Measurements from ENCODE around the gene CDS2. TPM values are rescaled to one million over a fixed set of nuclear protein-coding genes. Genes with fewer than 3 reads are reported as not detected.

The CDS2 gene
- total RNA-seq, 4 donors from 2014 or later: 26.9 to 60.1 (median 30.3) TPM

DNA sequence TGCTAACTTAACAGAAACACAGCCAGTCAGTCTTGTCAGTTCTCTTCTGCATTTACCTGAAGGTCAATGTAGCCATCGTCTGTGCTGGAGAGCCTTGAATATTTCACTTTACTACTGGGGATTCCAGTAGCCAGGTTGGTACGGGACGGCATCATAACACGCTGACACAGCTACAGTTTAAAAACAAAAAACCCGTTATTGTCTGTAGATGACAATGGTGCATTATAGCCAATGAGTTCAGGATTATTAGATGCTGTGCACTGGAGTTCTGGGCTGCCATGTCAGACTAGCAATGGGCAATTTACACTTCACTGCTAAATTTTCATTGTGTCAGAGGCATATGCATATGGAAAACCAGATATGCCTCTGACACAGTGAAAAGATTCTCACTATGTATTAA, 17.5 kb upstream of the CDS2 start:
- H3K4me3 ChIP-seq: no peak overlapping the region
- TF ChIP-seq POLR2A (IDR thresholded peaks at IDR 0.05) (no peak), POLR2AphosphoS5 (IDR thresholded peaks at IDR 0.05) (no peak), EP300 (IDR thresholded peaks at IDR 0.05; ENCODE audit: low read depth) (no peak)
- TF ChIP-seq, protein P1, sequence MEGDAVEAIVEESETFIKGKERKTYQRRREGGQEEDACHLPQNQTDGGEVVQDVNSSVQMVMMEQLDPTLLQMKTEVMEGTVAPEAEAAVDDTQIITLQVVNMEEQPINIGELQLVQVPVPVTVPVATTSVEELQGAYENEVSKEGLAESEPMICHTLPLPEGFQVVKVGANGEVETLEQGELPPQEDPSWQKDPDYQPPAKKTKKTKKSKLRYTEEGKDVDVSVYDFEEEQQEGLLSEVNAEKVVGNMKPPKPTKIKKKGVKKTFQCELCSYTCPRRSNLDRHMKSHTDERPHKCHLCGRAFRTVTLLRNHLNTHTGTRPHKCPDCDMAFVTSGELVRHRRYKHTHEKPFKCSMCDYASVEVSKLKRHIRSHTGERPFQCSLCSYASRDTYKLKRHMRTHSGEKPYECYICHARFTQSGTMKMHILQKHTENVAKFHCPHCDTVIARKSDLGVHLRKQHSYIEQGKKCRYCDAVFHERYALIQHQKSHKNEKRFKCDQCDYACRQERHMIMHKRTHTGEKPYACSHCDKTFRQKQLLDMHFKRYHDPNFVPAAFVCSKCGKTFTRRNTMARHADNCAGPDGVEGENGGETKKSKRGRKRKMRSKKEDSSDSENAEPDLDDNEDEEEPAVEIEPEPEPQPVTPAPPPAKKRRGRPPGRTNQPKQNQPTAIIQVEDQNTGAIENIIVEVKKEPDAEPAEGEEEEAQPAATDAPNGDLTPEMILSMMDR (IDR thresholded peaks at IDR 0.05): no peak
- no peak for DNase-seq
- intact Hi-C loops (cut with DNase I; ENCODE audit: low total_unique reads) (no loop called here), in situ Hi-C loops (cut with MboI; ENCODE audit: low pct_ligation_motif_present in 1 of 4, low pct_unique_long_range_greater_than_20kb in 1 of 4, low sequenced_read_pairs in 3 of 4) (no loop called here)
- peaks cover 0 to 15% (median 12%) of the 10 kb centered on the region in 4 donors for H3K4me1 ChIP-seq
- H3K27me3 ChIP-seq: no peaks in the 10 kb centered on the region
- no peaks in the 10 kb centered on the region for H3K9me3 ChIP-seq
- H3K36me3 ChIP-seq: peaks cover 0 to 24% (median 11%) of the 10 kb centered on the region in 4 donors
- H3K27ac ChIP-seq: no peak overlapping the region
- 86 to 92% methylated on average over 1 to 5 of the region's 5 CpGs for WGBS, 2 donors (ENCODE audit: low coverage in 1 of 2)

DNA sequence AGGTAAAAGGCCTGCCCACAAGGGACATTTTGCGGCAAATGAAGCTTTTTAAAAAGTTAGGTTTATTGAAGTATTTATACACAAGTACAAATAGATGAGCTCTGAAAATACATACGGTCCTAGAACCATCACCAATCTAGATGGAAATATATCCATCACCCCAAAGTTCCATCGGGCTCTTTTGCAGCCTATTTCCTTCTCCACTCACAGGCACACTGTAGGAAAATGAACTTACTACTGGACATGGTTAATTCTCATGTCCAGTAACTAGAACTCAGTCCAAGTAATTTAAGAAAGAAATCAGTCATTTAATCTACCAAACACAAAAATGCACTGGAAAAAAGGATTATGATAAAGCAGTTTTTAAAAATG, 13.2 kb upstream of the CDS2 start:
- Histone ChIP-seq H3K4me3 (peak overlapping the region; percentile 65 to 71 (median 68)), H3K36me3 (peaks cover 0 to 18% (median 5%) of the 10 kb centered on the region in 4 donors), H3K4me1 (peaks cover 9 to 28% (median 20%) of the 10 kb centered on the region in 4 donors), H3K9me3 (no peaks in the 10 kb centered on the region), H3K27me3 (no peaks in the 10 kb centered on the region), H3K27ac (peak overlapping the region; percentile 96 to 99 (median 97))
- WGBS, 2 donors (ENCODE audit: low coverage in 1 of 2): 18 to 26% methylated on average over 2 to 3 of the region's 3 CpGs
- DNase-seq: no peak
- intact Hi-C loops (cut with DNase I; ENCODE audit: low total_unique reads) (no loop called here), in situ Hi-C loops (cut with MboI; ENCODE audit: low pct_ligation_motif_present in 1 of 4, low pct_unique_long_range_greater_than_20kb in 1 of 4, low sequenced_read_pairs in 3 of 4) (no loop called here)
- TF ChIP-seq, protein P1 (IDR thresholded peaks at IDR 0.05): no peak
- TF ChIP-seq POLR2AphosphoS5 (IDR thresholded peaks at IDR 0.05) (no peak), EP300 (IDR thresholded peaks at IDR 0.05; ENCODE audit: low read depth) (no peak), POLR2A (IDR thresholded peaks at IDR 0.05) (no peak)

DNA sequence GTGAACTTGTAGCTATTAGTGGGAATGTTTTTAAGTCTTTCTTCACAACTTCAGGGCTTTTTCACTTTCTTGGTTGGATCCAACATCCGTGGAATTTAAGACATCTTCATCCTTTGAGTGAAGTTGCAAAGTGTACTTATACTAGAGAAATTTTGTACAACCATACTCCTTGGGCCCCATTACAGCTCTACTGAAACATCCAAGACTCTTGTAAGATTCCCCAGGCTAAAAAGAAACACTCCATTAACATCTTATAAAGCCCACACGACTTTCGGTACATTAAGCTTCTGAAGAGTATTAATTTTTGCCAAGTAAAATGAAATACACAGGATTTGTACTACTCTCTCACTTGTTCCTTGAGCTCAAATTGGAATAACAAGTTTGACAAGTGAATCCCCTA, 12.4 kb upstream of the CDS2 start:
- in situ Hi-C loops (cut with MboI; ENCODE audit: low pct_ligation_motif_present in 1 of 4, low pct_unique_long_range_greater_than_20kb in 1 of 4, low sequenced_read_pairs in 3 of 4) (no loop called here), intact Hi-C loops (cut with DNase I; ENCODE audit: low total_unique reads) (no loop called here)
- Histone ChIP-seq H3K9me3 (no peaks in the 10 kb centered on the region), H3K27ac (peak overlapping the region in 2 of 4 donors; percentile 96 to 98), H3K36me3 (peaks cover 0 to 15% (median 5%) of the 10 kb centered on the region in 4 donors), H3K27me3 (no peaks in the 10 kb centered on the region), H3K4me3 (no peak overlapping the region), H3K4me1 (peaks cover 13 to 34% (median 25%) of the 10 kb centered on the region in 4 donors)
- TF ChIP-seq EP300 (IDR thresholded peaks at IDR 0.05; ENCODE audit: low read depth) (no peak), POLR2AphosphoS5 (IDR thresholded peaks at IDR 0.05) (no peak), POLR2A (IDR thresholded peaks at IDR 0.05) (no peak)
- TF ChIP-seq, protein P1 (IDR thresholded peaks at IDR 0.05): no peak
- WGBS, 2 donors (ENCODE audit: low coverage in 1 of 2): 47 to 61% methylated on average over 3 of the region's 3 CpGs
- no peak for DNase-seq

DNA sequence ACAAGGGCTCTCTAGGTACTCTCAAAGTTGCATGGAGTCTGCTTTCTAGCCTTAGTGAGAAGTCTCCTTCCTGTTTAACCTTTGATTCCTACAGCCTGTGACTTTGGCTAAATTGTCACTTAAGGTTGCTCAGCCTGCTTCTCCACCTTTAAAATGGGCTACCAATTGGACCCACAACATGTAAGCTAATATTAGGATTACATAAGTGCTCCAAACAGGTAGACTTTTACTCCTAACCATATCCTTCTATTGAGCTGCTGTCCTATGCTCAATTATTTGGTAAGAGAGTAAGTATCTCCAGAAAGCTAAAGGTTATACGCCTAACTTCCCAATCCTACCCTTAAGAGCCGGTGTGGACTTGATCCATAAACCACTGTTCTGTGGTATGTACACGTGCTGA, 9.9 kb upstream of the CDS2 start:
- Histone ChIP-seq H3K36me3 (peaks cover 0 to 15% (median 2%) of the 10 kb centered on the region in 4 donors), H3K4me3 (no peak overlapping the region), H3K9me3 (no peaks in the 10 kb centered on the region), H3K27me3 (no peaks in the 10 kb centered on the region), H3K4me1 (peaks cover 13 to 35% (median 24%) of the 10 kb centered on the region in 4 donors), H3K27ac (no peak overlapping the region)
- DNase-seq: no peak
- TF ChIP-seq, protein P1 (IDR thresholded peaks at IDR 0.05): no peak
- WGBS, 2 donors (ENCODE audit: low coverage in 1 of 2): 60 to 76% methylated on average over 3 of the region's 3 CpGs
- intact Hi-C loops (cut with DNase I; ENCODE audit: low total_unique reads): no loop called here
- in situ Hi-C loops (cut with MboI; ENCODE audit: low pct_ligation_motif_present in 1 of 4, low pct_unique_long_range_greater_than_20kb in 1 of 4, low sequenced_read_pairs in 3 of 4): no loop called here
